ENCODE data around the gene IL15.
"Not testable (repeated sequence)": the region's sequence is repeated elsewhere in the genome, so short reads cannot be mapped to it uniquely, and the experiment has no call there.

Gene IL15

DNA sequence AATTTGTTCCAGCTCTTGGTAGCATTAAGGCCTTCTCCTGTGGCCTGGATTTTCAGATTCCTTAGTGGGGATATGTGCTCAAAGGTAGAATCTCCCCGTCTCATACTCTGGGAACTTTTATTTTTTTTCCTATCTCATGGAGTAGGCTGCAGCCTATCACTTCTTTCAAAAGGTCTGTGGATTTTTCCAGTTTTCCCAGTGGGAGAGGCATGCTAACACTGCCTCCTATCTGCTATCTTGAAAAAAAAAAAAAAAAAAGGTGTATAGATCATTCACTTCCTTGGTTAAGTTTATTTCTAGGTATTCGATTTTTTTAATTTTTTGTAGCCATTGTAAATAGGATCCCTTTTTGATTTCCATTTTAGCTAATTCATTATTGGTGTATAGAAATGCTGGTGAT, 67.1 kb downstream of the IL15 start:
- DNase-seq (ENCODE audit: low read depth) = no peak

DNA sequence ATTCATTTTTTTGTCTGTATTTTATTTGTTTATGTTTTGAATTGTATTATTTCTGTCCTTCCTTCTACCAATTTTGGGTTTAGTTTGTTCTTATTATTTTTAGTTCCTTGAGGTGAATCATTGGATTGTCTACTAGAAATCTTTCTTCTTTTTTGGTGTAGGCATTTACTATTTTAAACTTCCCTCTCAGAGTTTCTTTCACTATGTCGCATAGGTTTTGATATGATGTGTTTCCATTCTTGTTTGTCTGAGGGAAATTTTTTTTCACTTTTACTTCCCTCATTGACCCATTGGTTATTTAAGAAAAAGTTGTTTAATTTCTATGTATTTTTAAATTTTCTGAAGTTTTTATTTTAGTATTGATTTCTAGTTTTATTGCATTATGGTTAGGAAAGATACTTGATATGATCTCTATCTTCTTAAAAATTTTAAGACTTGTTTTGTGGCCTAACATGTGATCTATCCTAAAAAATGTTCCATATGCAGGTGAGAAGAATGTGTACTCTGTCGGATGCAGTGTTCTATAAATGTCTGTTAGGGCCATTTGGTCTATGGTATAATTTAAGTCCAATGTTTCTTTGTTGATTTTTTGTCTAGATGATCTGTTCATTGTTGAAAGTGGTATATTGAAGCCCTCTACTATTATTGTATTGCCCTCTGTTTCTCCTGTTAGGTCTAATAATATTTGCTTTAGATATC, 68.8 kb downstream of the IL15 start:
- DNase-seq (ENCODE audit: low read depth) = no peak

DNA sequence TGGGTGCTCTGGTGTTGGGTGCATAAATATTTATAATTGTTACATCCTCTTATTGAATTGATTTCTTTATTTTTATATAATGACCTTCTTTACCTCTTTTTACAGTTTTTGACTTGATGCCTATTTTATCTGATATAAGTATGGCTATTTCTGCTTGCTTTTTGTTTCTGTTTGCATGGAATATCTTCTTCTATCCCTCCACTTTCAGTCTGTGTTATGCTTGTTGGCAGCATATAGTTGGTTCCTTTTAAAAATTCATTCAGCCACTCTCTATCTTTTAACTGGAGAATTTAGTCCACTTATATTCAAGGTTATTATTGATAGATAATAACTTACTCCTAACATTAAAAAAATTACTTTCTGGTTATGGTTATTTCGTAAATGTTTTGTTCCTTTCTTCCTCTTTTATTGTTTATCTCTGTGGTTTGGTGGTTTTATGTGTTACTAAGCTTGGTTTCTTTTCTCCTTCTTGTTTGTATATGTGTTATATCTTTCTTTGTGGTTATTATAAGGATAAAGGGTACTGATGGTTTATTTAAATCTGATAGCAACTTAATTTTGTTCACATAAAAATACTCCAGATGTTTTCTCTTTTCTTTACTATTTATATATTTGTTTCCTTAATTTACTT, 69.5 kb downstream of the IL15 start:
- no peak for DNase-seq (ENCODE audit: low read depth)

DNA sequence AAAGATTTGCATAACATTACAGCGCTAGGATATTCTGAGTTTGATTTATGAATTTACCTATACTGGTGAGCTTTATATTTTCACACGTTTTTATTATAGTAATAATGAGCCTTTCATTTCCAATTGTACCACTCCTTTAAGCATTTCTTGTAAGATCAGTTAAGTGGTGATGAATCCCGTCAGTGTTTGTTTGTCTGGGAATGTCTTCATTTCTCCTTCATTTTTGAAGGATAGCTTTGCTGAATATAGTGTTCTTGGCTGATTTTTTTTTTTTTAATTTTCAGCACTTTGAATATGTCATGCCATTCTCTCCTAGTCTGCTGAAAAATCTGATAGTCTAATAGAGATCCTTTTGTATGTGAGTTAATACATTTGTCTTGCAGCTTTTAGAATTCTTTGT, 70.1 kb downstream of the IL15 start:
- DNase-seq (ENCODE audit: low read depth) = no peak

DNA sequence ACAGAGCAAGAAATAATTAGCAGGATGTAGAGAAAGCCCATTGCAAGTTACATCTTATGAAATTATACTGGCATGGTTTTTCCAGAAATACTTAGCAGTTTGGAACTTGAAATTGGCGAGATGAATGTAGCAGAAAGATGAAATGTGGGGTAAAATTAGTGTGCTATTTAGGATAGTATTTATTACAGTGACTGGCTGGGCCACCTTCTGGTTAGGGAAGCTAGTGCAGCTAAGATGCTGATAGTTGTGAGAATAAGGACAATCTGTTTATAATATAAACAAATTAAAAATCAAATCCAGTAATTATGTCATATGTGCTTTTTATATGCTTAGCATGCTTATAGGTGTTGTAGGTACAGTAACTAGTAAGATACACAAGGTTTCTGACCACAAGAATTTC, 74.8 kb downstream of the IL15 start:
- DNase-seq (ENCODE audit: low read depth) = no peak

DNA sequence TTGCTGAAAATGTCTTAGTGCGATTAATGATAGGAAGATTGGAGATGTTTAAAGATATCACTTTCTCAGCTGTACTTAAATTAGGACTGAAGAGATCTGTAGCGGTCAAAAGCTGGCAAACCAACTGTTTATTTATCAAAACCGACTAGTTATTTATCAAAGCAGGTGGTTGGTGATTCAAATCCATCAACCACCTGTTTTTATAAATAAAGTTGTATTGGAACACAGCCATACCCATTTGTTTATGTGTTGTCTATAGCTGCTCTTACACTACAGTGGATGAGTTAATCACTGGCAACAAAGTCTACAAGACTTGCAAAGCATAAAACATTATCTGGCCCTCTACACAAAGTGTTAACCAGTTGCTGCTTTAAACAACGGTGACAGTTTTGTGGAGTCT, 76.8 kb downstream of the IL15 start:
- DNase-seq (ENCODE audit: low read depth) = no peak

DNA sequence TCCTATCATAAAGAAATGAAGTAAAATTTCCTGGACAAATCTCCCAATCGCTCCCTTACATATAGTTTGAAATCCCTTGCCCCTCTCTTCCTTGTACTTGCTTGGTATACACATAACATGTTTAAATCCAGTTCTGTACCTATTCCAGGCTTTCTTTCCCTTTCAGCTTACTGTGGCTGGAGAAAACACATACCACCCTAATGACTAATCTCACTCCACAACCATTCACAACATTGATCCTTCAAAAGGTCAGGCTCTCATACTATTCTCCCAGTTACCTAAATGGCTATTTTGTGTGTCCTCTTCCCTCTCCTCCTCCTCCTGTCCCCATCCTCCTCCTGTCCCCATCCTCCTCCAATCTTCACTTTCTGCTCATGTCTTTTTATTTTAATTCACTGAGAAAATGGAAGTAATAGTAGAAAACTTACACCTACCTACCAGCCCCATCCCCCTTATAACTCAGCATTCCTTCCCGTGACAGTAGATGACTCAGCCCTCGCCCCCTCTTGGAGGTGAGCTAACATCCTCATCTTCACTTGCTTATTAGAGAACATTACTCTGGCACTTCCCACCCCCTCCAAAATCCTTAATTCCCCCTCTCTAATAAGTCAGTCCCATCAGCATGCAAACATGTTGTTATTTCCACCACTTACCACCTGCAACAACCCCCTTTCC, 77.5 kb downstream of the IL15 start:
- no peak for DNase-seq (ENCODE audit: low read depth)

DNA sequence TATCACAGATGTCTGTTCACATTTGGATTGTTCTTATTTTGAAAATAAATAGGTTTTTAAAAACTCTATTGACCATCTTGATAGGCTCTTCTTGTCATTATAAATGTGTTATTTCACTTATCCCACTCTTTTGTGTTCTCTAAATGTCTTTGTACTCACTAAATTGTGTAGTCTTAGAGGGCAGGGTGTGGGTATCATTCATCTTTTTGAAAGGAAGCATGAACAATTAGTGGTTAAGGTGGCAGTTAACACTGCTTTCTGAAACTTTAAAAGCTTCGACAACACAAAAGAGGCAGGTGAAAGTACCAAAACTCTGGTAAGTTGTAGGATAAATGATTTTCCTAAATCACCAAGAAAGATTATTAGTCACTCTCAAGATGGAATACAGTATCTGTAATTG, 83.2 kb downstream of the IL15 start:
- no peak for DNase-seq (ENCODE audit: low read depth)

DNA sequence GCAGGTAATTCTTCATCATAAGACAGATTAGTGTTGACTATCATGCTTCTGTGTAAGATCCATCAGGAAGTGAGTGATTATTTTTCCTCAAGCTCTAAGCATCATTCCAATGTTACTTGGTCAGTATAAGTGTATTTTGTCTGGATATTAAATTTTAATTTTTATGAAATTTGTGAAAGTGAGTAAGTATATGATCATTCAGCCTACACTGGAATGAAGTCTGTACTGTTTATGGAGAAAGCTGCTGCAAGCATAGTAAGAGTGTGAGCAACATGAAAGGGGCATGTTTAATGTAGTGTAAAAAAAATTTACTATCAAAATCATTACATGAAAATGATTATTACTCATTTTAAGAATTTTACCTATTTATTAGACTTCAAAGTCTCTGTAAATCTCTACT, 84.8 kb downstream of the IL15 start:
- no peak for DNase-seq (ENCODE audit: low read depth)

DNA sequence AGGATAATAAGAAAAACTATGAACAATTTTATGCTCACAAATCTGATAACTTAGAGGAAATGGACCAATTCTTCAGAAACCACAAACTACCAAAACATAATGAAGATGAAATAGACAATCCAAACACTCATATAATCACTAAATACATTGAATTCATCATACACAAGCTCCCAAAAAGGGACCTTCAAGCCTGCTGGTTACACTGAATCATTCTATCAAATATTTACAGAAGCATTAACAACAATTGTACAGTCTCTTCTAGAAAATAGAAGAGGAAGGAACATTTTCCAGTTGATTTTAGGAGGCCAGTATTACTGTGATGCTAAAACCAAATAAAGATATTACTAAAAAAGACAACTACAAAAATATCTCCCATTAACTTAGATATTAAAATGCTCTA, 88.3 kb downstream of the IL15 start:
- DNase-seq (ENCODE audit: low read depth) = no peak

DNA sequence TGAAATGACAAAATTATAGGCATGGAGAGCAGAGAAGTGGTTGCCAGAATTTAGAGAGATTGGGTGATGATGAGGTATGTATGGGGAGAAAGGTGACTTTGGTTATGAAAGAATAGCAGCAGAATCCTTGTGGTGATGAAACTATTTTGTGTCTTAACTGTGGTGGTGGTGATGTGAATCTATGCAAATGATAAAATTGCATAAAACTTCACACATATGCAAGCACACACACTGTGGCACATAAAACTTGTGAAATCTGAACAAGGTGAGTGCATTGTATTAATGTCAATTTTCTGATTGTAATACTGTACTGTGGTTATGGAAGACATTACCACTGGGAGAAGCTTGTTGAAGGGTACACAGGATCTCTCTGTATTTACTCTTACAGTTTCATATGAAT, 91.0 kb downstream of the IL15 start:
- DNase-seq (ENCODE audit: low read depth) = no peak

DNA sequence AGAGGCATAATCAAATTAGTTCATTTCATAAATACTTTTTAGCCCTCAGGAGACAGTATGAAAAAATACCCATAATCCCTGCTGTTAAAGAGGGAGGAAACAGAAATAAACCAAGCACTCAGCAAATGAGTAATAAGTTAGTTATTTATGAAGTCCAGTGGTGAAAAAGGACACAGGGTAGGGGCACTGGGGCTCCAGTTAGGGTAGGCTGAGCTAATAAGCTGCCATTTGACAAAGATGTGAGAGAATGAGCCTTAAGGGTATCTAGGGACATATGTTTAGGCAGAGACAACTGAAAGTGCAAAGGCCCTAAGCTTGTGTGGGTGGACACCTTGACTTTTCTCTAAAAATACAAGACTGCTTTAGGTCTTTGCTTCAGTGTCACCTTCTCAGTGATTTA, 94.4 kb downstream of the IL15 start:
- no peak for DNase-seq (ENCODE audit: low read depth)

DNA sequence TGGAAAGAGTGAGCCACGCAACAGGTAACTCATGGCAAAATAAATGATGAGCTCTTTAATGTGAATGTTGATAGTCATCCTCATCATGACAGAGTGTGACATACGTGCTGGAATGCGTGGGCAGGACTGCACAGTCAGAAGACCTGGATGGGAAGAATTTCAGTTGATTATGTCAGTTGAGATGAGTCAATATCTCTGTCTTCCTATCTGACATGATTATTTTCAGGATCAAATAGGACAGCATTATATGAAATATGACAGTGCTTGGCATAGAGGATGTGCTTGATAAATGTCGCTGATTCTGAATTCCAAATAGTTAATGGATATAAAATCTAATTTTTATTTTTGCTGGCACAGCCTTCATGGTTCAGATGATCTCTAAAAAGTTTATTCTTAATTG, 95.1 kb downstream of the IL15 start:
- DNase-seq (ENCODE audit: low read depth) = no peak

DNA sequence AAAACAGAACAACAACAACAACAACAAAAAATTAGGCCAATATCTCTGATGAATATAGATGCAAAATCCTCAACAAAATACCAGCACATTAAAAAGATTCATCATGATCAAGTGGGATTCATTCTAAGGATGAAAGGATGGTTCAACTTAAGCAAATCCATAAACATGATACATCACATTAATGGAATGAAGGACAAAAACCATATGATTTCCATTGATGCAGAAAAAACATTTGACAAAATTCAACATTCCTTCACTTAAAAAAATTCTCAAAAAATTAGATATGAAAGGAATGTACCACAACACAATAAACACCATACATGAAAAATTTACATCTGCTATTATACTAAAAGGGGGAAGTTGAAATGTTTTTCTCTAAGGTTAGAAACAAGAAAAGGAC, 103.3 kb downstream of the IL15 start:
- DNase-seq (ENCODE audit: low read depth) = no peak

DNA sequence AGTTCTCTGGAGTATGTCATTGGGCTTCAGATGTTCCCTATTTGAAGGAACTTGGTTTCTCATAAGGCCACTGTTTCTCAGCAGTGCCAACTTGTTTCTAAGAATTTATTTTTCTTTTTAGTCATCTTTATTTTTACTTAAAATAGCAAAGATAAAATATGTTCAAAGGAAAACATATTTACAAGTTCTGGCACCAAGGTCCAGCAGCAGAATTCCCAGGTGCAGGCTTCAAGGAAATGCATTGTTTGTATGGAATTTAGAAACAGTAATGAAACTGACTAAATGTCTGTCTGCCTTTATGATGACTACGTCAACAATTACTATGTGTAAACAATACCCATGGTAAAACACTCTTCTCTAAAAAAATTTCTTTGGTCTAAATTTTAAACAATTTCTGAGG, 109.6 kb downstream of the IL15 start:
- DNase-seq (ENCODE audit: low read depth) = no peak

DNA sequence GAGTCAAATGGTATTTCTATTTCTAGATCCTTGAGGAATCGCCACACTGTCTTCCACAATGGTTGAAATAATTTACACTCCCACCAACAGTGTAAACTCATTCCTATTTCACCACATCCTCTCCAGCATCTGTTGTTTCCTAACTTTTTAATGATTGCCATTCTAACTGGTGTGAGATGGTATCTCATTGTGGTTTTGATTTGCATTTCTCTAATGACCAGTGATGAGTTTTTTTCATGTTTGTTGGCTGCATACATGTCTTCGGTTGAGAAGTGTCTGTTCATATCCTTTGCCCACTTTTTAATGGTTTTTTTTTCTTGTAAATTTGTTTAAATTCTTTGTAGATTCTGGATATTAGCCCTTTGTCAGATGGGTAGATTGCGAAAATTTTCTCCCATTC, 115.4 kb downstream of the IL15 start:
- DNase-seq (ENCODE audit: low read depth) = not testable (repeated sequence)

DNA sequence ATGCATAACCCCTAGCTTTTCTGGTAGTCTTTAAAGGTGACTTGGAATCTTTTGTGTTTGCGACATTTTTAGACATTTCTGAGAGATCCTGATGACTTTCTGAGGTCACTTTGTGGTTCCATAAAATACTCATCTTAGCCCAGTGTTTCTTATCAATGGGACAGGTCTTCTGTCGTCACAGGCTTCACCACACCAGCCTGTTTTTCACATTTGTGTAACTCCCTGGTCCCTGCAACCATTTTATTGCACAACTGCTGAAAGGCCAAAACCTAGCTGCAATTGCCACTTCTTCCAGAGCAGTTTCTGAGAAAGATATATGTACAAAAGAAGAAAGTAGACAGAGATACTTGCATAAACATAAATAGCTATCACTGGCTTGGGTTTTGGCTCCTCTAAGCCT, 120.9 kb downstream of the IL15 start:
- DNase-seq (ENCODE audit: low read depth) = no peak

DNA sequence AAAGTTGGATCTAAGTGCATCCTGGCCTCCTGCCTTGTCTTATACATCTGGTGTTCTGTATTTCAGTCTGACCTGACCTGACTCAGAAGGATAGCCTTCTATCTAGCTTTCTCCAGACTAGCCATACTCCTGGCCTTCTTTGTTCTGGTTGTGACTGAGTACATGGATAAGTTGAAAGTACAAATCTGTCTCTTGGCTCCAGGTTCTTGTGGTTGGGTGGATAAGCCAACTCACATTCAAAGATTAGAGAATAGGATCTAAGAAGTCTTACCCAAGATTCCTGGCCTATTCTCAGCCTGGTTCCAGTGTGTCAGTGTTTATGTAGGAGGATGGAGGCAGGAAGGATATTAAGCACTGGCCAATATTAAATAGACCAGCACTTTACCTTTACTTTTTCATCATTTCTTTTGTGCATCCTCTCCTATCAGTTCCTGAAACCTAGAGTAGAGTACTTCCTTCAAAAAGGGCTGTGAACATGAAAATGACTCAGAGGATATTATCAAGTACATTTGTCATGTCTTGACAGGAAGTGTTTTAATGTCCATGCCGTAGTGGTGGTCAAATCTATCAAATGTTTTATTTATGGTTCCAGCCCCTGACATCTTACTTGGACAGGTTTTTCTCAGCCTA, 123.5 kb downstream of the IL15 start:
- DNase-seq (ENCODE audit: low read depth) = no peak

DNA sequence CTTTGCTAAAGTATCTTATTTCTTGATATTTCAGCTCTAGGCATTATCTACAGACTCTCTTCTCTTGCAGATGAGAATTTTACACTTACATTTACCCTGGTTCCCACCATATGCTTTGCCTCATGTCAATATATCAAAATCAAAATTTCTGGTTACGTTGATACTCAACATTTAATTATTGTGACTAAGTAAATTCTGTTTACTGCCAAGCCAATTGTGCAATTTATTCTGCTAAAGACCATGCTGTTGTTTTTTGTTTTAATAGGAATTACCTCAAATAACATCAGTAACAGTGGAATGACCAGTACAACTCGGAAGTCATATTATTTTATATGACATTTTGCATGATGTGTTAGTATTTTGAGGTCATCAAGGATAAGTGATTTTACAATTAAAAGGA, 125.5 kb downstream of the IL15 start:
- DNase-seq (ENCODE audit: low read depth) = no peak

DNA sequence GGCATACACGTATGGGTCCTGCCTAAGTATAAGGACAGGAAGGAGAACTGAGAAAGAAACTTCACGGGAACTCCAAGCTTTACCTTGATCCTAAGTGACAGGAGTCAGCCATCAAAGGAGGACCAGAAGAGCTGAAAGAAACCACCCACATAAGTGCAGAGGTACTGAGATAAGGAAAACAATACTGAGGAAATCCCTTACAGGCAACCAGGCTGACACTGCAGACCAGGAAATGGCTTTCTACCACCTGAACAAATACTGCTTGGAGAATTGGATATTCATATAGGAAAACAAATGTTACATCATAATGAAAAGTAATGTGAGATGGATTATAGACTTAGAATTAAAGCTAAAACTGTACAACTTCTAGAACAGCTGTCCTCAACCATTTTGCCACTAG, 127.0 kb downstream of the IL15 start:
- no peak for DNase-seq (ENCODE audit: low read depth)

DNA sequence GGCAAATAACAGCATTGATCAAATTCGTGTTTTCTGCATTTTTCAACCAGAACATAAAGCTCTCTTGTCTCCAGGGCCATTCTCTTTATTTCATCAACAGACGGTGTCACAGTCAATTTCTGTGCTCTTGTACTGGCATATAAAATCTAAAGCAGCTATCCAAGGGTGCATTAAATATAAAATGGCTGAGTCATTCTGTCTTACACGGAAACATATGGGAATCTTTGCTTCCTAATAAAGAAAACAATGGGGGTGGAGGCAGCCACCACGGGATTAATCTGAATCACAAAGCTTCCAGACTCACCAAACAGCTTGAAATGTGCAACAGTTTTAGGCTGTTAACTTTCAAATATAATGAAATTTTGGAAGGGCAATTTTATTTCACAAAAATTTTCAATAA, 132.6 kb downstream of the IL15 start:
- no peak for DNase-seq (ENCODE audit: low read depth)

DNA sequence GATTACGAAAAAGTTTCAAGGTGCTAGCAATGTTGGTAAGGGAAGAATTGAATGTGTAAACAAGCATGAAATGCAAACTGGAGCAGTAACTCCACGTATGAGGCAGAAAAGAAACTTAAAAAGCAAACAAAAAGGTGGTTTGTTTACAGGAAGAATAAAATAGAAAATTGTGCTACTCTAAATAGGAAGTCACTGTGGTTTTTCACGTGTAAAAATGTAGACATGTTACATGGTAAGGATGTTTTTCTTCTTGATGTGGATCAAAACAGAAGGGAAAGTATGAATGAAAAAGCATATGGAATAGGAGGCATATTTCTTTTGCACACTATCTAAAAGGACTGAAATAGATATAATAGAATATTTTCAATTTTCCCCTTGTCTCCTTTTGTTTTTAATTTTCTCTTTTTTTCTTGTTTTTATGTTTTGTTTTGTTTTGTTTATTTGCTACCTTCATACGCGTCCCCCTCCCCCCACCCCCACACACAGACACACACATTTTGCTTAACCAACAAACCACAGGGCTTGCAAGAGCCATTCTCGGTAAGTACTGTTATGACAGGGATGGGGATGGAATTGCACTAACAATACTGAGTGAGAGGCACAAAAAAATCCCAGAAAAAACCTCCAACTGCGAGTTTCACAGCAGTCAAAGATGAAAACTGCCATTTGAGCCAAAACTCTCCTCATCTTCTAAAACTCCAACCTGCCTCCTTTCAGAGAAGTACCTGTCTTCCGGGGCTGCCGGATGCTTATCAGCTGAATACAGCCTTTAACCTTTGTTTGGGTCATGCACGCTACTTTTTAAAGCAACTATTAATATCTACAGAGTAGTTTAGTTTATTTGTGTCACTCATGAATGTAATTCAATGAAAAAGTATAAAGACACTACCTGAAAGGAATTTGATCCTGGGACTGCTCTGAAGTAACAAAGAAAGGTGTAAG, 135.8 kb downstream of the IL15 start:
- no peak for DNase-seq (ENCODE audit: low read depth)
